GM23338 (cell line): ENCODE data around the gene EVL.

Experiments
- CREB1 ChIP-seq: fragments of 250-450 bp; sonication (Bioruptor Pico); IDR thresholded peaks from 2 replicates; pipeline ENCODE4 v1.5.0; 2020; ENCODE audit warnings: low read depth, mild to moderate bottlenecking, moderate library complexity
- CTCF ChIP-seq, 2 experiments: fragments of 200-600 bp in 1 of 2; sonication (generic) in 1 of 2; conservative IDR thresholded peaks; 2 replicates each; pipeline versions ENCODE4 v1.5.1 to v1.6.1; 2016 to 2017; ENCODE audit warnings: antibody characterized with exemption in 2 of 2, low read depth in 2 of 2, mild to moderate bottlenecking in 2 of 2, moderate library complexity in 1 of 2
- ETS1 ChIP-seq: IDR thresholded peaks from 2 replicates; pipeline ENCODE4 v1.6.1; 2016; ENCODE audit warnings: antibody characterized with exemption
- EZH2 ChIP-seq: fragments of 200-600 bp; sonication (generic); IDR thresholded peaks from one replicate; pipeline ENCODE4 v1.8.0; 2017; ENCODE audit warnings: antibody characterized with exemption, mild to moderate bottlenecking, low read depth; ENCODE audit not compliant: unreplicated experiment
- EZH2phosphoT487 ChIP-seq: fragments of 200-600 bp; sonication (generic); IDR thresholded peaks from one replicate; pipeline ENCODE4 v1.8.1; 2018; ENCODE audit warnings: antibody characterized with exemption; ENCODE audit not compliant: unreplicated experiment
- JUNB ChIP-seq: IDR thresholded peaks from one replicate; pipeline ENCODE4 v1.6.1; 2016; ENCODE audit warnings: antibody characterized with exemption; ENCODE audit not compliant: unreplicated experiment
- NANOG ChIP-seq: IDR thresholded peaks from 2 replicates; pipeline ENCODE4 v1.6.1; 2016; ENCODE audit warnings: antibody characterized with exemption, borderline replicate concordance
- POLR2AphosphoS5 ChIP-seq: IDR thresholded peaks from 2 replicates; pipeline ENCODE4 v1.6.1; 2016; ENCODE audit warnings: antibody characterized with exemption, low read depth
- REST ChIP-seq: IDR thresholded peaks from one replicate; pipeline ENCODE4 v1.6.1; 2018; ENCODE audit warnings: antibody characterized with exemption; ENCODE audit not compliant: unreplicated experiment
- STAT1 ChIP-seq: IDR thresholded peaks from one replicate; pipeline ENCODE4 v1.6.1; 2016; ENCODE audit warnings: antibody characterized with exemption; ENCODE audit not compliant: unreplicated experiment
- ZNF114 ChIP-seq: fragments of 250-450 bp; sonication (Bioruptor Pico); IDR thresholded peaks from 2 replicates; pipeline ENCODE4 v1.5.0; 2020; ENCODE audit warnings: mild to moderate bottlenecking, moderate library complexity
- ZNF331 ChIP-seq: fragments of 250-450 bp; sonication (Bioruptor Pico); IDR thresholded peaks from 2 replicates; pipeline ENCODE4 v1.5.0; 2020; ENCODE audit warnings: low read depth, mild to moderate bottlenecking, moderate library complexity

GRCh38 chr14:100116134-100116533 lies 50.9 kb downstream of the EVL start:
- no peak for TF ChIP-seq REST
- TF ChIP-seq CTCF (conservative IDR thresholded peaks at IDR 0.05; ENCODE audit: low read depth in 2 of 2), result no peak
- no peak for TF ChIP-seq EZH2
- no peak for TF ChIP-seq JUNB
- no peak for TF ChIP-seq POLR2AphosphoS5
- TF ChIP-seq EZH2phosphoT487, result no peak
- TF ChIP-seq NANOG, result no peak
- no peak for TF ChIP-seq ZNF331 (CRISPR knock-in tag)
- no peak for TF ChIP-seq ZNF114 (CRISPR knock-in tag)
- TF ChIP-seq CREB1 (CRISPR knock-in tag), result no peak
- no peak for TF ChIP-seq ETS1
- no peak for TF ChIP-seq STAT1
